Thyroid gland (tissue), 4 donors: ENCODE data around the gene EXOC4.

Source experiments
- CTCF ChIP-seq, 6 experiments: fragments of 200-600 bp in 3 of 6; fragments of 450-650 bp in 3 of 6; sonication (generic) in 3 of 6; IDR thresholded peaks; one replicate each; pipeline ENCODE4 v1.5.1; 2016 to 2019; ENCODE audit warnings: antibody characterized with exemption in 6 of 6, mild to moderate bottlenecking in 2 of 6, inconsistent platforms in 1 of 6, moderate library complexity in 1 of 6
- POLR2A ChIP-seq, 2 donors: fragments of 450-650 bp; IDR thresholded peaks; one replicate each; pipeline ENCODE4 v1.6.1; 2017; ENCODE audit warnings: antibody characterized with exemption in 2 of 2, mild to moderate bottlenecking in 2 of 2, moderate library complexity in 1 of 2

GRCh38 chr7:133975130-133975529, 722.3 kb downstream of the EXOC4 start:
- TF ChIP-seq CTCF (IDR thresholded peaks at IDR 0.05) (no peak), POLR2A (IDR thresholded peaks at IDR 0.05) (no peak)
